Uterus (tissue), 2 donors: Measurements from ENCODE around the gene C1QL1.

Experiments
- CTCF ChIP-seq, 4 experiments: fragments of 200-600 bp in 2 of 4; fragments of 450-650 bp in 2 of 4; sonication (generic) in 2 of 4; IDR thresholded peaks; one replicate each; pipeline ENCODE4 v1.5.1; 2016 to 2019; ENCODE audit warnings: antibody characterized with exemption in 4 of 4, mild to moderate bottlenecking in 2 of 4, moderate library complexity in 1 of 4
- POLR2A ChIP-seq, 2 donors: fragments of 450-650 bp; IDR thresholded peaks; one replicate each; pipeline ENCODE4 v1.6.1; 2016; ENCODE audit warnings: antibody characterized with exemption in 2 of 2, mild to moderate bottlenecking in 1 of 2, moderate library complexity in 1 of 2

GRCh38 chr17:44932096-44932786, 35.9 kb downstream of the C1QL1 start:
- TF ChIP-seq CTCF (IDR thresholded peaks at IDR 0.05) (no peak), POLR2A (IDR thresholded peaks at IDR 0.05) (no peak)
